Stimulated activated CD8-positive, alpha-beta memory T cell treated with anti-CD3 and anti-CD28 coated beads, Interleukin-7, amount 100 ng/mL, for 1 hour (primary cell): Measurements from ENCODE around the gene ZNF582.
"Not testable (repeated sequence)": the region's sequence is repeated elsewhere in the genome, so short reads cannot be mapped to it uniquely, and the experiment has no call there.

Experiments
- DNase-seq, 2 donors: peaks; one replicate each; pipeline ENCODE4 v3.0.0-alpha.2; 2020; ENCODE audit warnings: low read depth in 2 of 2

The ZNF582 gene

DNA sequence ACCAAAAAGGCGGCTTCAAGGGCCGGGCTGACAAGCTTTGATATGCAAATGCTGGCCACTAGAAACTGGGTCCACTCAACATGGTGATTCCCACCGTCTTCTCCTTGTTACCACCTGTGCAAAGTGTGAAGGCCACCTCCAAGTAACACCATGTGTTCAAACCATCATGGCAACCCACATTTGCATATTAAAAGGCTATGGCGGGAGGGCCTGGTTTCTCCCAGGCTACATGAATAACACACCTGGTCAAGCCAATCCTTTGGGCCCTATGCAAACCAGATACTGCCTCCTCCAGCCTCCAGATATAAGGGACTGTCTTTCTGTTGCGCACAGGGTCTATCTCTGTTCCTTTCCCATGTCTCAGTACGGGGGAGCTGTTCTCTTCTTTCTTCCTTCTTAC, 42.1 kb downstream of the ZNF582 start:
- no peak for DNase-seq

DNA sequence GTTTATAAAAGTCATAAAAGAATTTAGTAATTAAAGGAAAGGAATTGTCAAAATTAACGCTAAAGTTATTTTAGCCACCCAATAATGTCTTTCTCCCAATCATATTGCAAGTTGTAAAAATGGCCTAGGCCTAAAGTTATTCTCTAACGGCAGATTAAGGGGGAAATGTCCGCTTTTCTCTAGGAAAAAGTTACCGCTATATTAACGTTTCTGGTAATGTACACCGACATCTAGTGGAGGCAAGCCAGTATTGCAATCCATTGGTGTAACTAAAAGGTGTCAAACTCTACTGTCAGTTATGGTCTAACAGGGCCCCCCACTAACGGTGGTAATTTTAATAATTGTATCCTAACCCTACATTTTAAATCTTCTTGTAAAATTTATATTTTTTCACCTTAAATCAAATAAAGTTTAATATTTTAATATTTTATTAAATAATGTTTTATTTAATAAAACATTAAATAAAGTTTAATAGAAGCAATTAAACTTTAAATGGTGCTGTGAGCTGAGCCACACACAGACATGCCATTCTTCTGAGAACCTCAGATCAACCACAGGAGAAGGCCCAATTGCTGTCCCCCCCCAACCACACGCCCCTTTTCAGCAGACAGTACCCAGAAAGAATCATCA, 42.8 kb downstream of the ZNF582 start:
- DNase-seq = peak; percentile 8 to 13

DNA sequence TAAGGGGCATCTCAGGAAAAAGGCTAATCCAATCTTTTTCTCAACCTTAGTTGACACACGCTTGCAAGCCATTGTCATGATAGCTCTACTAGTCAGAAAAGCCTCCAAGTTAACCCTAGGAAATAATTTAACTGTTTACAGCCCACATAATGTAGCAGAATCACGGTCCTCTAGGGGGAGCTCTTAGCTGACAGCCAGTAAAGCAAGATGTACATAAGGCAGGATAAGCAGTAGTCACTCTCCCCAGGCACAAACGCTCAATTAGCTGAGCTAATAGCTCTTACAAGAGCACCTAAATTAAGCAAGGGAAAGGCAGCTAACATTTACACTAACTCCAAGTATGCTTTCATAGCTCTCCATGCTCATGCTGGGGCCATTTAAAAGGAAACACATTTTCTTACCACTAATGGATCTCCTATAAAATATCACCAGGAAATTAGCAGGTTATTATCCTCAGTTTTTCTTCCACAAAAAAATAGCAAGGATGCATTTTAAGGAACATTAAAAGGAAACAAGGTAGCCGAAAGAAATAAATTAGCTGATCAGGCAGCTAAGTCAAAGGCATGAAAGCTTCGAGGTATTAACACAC, 45.0 kb downstream of the ZNF582 start:
- DNase-seq = no peak

DNA sequence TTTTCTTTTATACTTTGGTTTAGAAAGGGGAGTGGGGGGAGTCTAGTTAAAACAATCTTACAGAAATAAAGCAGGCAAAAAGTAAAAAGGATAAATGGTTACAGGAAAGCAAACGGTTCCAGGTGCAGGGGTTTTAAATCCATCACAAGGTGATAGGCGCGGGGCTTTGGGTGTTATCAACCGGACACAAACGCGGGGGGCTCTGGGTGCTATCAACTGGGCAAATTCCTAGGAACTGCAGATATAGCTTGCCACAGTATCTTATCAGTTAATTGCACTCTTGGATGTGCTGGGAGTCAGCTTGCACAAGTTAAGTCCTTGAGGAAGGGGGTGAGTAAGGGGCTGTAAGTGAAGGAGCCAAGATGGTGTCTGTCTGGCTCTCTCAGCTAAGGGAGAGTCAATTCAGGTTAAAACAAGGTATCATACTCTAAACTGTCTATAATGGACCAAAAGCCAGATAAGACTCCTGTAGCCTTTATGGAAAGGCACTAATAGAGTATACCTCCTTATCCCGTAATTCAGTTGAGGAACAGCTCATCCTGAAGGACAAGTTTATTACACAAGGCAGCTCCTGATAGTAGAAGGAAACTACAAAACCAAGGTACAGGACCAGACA, 46.1 kb downstream of the ZNF582 start:
- DNase-seq = no peak

DNA sequence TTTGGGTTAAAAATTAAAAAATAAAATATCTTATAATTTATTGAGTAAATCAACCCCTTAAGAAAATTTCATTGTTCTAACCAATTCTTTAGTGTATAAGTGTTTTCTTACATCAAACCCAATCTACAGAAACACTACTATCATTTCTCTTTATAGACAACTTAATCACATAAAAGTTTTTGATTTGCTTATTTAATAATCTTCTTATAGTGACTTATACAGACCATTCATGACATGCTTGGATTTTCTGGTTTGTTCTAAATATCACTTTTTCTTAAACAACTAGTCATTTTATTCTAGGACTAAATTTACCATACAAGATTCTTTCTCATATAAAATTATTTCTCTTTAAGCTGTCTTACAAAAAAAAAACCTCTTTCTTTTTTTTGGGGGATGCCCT, 51.4 kb downstream of the ZNF582 start:
- DNase-seq = no peak

DNA sequence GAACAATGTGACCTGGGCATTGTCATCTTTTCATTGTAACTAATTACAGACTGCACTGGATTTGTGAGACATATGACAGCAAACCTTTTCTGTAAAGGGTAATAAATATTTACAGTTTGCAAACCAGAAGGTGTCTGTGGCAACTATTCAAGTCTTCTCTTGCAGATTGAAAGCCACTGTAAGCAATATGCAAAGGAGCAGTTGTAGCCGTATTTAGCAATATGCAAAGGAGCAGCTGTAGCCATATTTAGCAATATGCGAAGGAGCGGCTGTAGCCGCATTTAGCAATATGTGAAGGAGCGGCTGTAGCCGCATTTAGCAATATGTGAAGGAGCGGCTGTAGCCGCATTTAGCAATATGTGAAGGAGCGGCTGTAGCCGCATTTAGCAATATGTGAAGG, 54.3 kb downstream of the ZNF582 start:
- DNase-seq = not testable (repeated sequence)

DNA sequence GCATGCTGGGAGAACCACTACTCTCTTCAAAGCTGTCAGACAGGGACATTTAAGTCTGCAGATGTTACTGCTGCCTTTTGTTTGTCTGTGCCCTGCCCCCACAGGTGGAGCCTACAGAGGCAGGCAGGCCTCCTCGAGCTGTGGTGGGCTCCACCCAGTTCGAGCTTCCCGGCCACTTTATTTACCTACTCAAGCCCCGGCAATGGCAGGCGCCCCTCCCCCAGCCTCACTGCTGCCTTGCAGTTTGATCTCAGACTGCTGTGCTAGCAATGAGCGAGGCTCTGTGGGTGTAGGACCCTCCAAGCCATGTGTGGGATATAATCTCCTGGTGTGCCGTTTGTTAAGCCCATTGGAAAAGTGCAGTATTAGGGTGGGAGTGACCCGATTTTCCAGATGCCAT, 56.3 kb downstream of the ZNF582 start:
- DNase-seq = not testable (repeated sequence)

DNA sequence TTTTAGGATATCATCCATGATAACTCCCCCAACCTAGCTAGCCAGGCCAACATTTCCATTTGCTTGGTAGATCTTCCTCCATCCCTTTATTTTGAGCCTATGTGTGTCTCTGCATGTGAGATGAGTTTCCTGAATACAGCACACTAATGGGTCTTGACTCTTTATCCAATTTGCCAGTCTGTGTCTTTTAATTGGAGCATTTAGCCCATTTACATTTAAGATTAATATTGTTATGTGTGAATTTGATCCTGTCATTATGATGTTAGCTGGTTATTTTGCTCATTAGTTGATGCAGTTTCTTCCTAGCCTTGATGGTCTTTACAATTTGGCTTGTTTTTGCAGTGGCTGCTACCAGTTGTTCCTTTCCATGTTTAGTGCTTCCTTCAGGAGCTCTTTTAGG, 58.0 kb downstream of the ZNF582 start:
- DNase-seq = not testable (repeated sequence)

DNA sequence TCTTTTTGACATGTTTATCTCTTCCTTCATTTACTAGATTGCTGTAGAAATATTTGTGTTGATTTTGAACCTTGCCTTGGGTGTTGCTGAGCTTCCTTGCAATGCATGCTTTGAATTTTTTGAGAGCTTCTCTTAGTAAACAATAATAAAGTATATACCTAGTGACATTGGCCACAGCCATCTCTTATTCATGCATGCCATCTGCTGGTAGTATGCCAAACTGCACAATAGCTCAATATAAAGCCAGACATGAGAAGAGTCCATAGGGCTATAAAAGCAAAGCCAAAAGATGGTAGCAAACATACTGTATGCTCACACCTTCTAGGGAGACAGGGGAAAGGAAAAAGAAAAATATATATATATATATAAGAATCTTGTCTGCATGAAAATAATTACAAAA, 59.8 kb downstream of the ZNF582 start:
- peak in 1 of 2 donors; percentile 3 for DNase-seq
